Astrocyte (in vitro differentiated cells and primary cell): Measurements from ENCODE around the gene MCTP1. TPM values are rescaled to one million over a fixed set of nuclear protein-coding genes. Genes with fewer than 3 reads are reported as not detected.

ENCODE experiments used
- DNase-seq: peaks from one replicate; pipeline ENCODE4 v3.0.0-alpha.2; 2010; ENCODE audit warnings: low read depth
- FAIRE-seq: peaks from 2 replicates; lab custom pipeline; 2011; peaks lifted over from hg19 to GRCh38; lab: Jason Lieb, UNC
- H2AFZ ChIP-seq: 2 replicates; pipeline ENCODE4 v1.6.0; 2012; ENCODE audit warnings: low read depth, low read length, inconsistent platforms
- H3K27ac ChIP-seq: 2 replicates; pipeline ENCODE4 v1.5.1; 2011; ENCODE audit warnings: low read depth, low read length, inconsistent platforms
- H3K27me3 ChIP-seq: 2 replicates; pipeline ENCODE4 v1.6.0; 2011; ENCODE audit warnings: low read length, inconsistent platforms; ENCODE audit not compliant: insufficient read depth
- H3K36me3 ChIP-seq: 2 replicates; pipeline ENCODE4 v1.5.1; 2011; ENCODE audit warnings: low read length, inconsistent platforms; ENCODE audit not compliant: insufficient read depth
- H3K4me1 ChIP-seq: 2 replicates; pipeline ENCODE4 v1.5.1; 2011; ENCODE audit warnings: low read length, inconsistent platforms; ENCODE audit not compliant: insufficient read depth
- H3K4me2 ChIP-seq: 2 replicates; pipeline ENCODE4 v1.6.0; 2012; ENCODE audit warnings: low read length, inconsistent platforms
- H3K4me3 ChIP-seq: 2 replicates; pipeline ENCODE4 v1.5.1; 2011; ENCODE audit warnings: low read depth, mild to moderate bottlenecking, low read length, inconsistent platforms; ENCODE audit not compliant: insufficient read depth
- H3K79me2 ChIP-seq: 2 replicates; pipeline ENCODE4 v1.6.0; 2012; ENCODE audit warnings: mild to moderate bottlenecking, low read length, inconsistent platforms; ENCODE audit not compliant: insufficient read depth
- H3K9ac ChIP-seq: 2 replicates; pipeline ENCODE4 v1.6.0; 2012; ENCODE audit warnings: mild to moderate bottlenecking, low read length, inconsistent platforms
- H3K9me3 ChIP-seq: 2 replicates; pipeline ENCODE4 v1.5.1; 2012; ENCODE audit warnings: low read depth, mild to moderate bottlenecking, low read length, inconsistent platforms; ENCODE audit not compliant: insufficient read depth
- H4K20me1 ChIP-seq: 2 replicates; pipeline ENCODE4 v1.6.0; 2012; ENCODE audit warnings: low read length, inconsistent platforms; ENCODE audit not compliant: insufficient read depth
- H3K27ac Mint-ChIP-seq: one replicate; pipeline ENCODE4 v1.8.0; 2021; ENCODE audit warnings: mild to moderate bottlenecking, mixed read lengths; ENCODE audit not compliant: unreplicated experiment
- H3K27me3 Mint-ChIP-seq: one replicate; pipeline ENCODE4 v1.8.0; 2021; ENCODE audit warnings: low read depth, mixed read lengths; ENCODE audit not compliant: unreplicated experiment
- H3K36me3 Mint-ChIP-seq: one replicate; pipeline ENCODE4 v1.8.0; 2021; ENCODE audit warnings: low read depth, mixed read lengths; ENCODE audit not compliant: unreplicated experiment
- H3K4me1 Mint-ChIP-seq: one replicate; pipeline ENCODE4 v1.8.0; 2021; ENCODE audit warnings: low read depth, mixed read lengths; ENCODE audit not compliant: unreplicated experiment
- H3K4me3 Mint-ChIP-seq: one replicate; pipeline ENCODE4 v1.8.0; 2021; ENCODE audit warnings: mild to moderate bottlenecking, moderate library complexity, mixed read lengths; ENCODE audit not compliant: unreplicated experiment
- H3K9me3 Mint-ChIP-seq: one replicate; pipeline ENCODE4 v1.8.0; 2021; ENCODE audit warnings: mild to moderate bottlenecking, mixed read lengths; ENCODE audit not compliant: unreplicated experiment
- EZH2 ChIP-seq: IDR thresholded peaks from 2 replicates; pipeline ENCODE4 v1.6.1; 2012; ENCODE audit warnings: mild to moderate bottlenecking, low read length, inconsistent platforms; ENCODE audit not compliant: insufficient read depth
- total RNA-seq: library from RNA; stranded (reverse); gene quantifications from 2 replicates; pipeline ENCODE4 v1.2.1, GENCODE V29; 2021
- TF ChIP-seq, protein P1 (sequence below): IDR thresholded peaks from 2 replicates; pipeline ENCODE4 v1.5.1; 2011; ENCODE audit warnings: low read depth, mild to moderate bottlenecking, inconsistent platforms, low read length, moderate library complexity; ENCODE audit not compliant: insufficient read depth

MCTP1 gene
- total RNA-seq, 1 donor from 2014 or later: 40.6 TPM

DNA sequence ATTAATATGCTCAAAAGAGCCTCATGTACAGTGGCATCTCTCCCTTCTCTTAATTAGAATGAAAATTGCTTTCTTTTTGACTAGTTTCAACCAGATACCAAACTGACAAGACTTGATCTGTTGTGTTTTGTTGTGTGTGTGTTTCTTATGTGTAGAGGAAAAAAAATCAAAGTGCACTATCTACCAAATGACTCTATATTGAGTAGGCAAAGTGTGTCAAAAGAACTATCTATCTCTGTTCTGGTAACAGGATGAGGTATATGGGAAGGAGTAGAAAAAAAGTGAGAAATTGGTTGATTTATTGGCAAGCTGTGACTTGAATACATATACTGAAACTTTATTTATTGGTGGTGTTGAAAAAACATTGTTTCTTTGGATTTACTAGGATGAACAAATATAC is 476.4 kb downstream of the MCTP1 start:
- no peak overlapping the region for H3K9ac ChIP-seq
- TF ChIP-seq, protein P1, sequence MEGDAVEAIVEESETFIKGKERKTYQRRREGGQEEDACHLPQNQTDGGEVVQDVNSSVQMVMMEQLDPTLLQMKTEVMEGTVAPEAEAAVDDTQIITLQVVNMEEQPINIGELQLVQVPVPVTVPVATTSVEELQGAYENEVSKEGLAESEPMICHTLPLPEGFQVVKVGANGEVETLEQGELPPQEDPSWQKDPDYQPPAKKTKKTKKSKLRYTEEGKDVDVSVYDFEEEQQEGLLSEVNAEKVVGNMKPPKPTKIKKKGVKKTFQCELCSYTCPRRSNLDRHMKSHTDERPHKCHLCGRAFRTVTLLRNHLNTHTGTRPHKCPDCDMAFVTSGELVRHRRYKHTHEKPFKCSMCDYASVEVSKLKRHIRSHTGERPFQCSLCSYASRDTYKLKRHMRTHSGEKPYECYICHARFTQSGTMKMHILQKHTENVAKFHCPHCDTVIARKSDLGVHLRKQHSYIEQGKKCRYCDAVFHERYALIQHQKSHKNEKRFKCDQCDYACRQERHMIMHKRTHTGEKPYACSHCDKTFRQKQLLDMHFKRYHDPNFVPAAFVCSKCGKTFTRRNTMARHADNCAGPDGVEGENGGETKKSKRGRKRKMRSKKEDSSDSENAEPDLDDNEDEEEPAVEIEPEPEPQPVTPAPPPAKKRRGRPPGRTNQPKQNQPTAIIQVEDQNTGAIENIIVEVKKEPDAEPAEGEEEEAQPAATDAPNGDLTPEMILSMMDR: no peak
- no peak for TF ChIP-seq EZH2
- H3K27me3 Mint-ChIP-seq: no peaks in the 10 kb centered on the region
- H3K36me3 ChIP-seq: no peaks in the 10 kb centered on the region
- H3K4me1 ChIP-seq: no peaks in the 10 kb centered on the region
- H3K27me3 ChIP-seq: no peaks in the 10 kb centered on the region
- no peaks in the 10 kb centered on the region for H3K9me3 Mint-ChIP-seq
- H2AFZ ChIP-seq: no peak overlapping the region
- FAIRE-seq: no peak
- H3K36me3 Mint-ChIP-seq: no peaks in the 10 kb centered on the region
- no peak overlapping the region for H3K4me3 Mint-ChIP-seq
- H3K79me2 ChIP-seq: no peaks in the 10 kb centered on the region
- no peak overlapping the region for H3K4me2 ChIP-seq
- H3K27ac Mint-ChIP-seq: no peak overlapping the region
- no peaks in the 10 kb centered on the region for H3K4me1 Mint-ChIP-seq
- no peak overlapping the region for H3K4me3 ChIP-seq
- no peak overlapping the region for H3K27ac ChIP-seq
- H4K20me1 ChIP-seq: no peaks in the 10 kb centered on the region
- no peaks in the 10 kb centered on the region for H3K9me3 ChIP-seq
- DNase-seq: no peak

- no peak overlapping the region for H3K9ac ChIP-seq
- H3K9me3 Mint-ChIP-seq: no peaks in the 10 kb centered on the region
- no peak overlapping the region for H3K27ac ChIP-seq
- H3K27ac Mint-ChIP-seq: no peak overlapping the region
- no peak overlapping the region for H3K4me3 Mint-ChIP-seq
- DNase-seq (no peak), FAIRE-seq (no peak)
- H4K20me1 ChIP-seq: no peaks in the 10 kb centered on the region
- no peak overlapping the region for H2AFZ ChIP-seq
- no peak overlapping the region for H3K4me3 ChIP-seq
- no peaks in the 10 kb centered on the region for H3K4me1 Mint-ChIP-seq
- no peak overlapping the region for H3K4me2 ChIP-seq
- no peaks in the 10 kb centered on the region for H3K27me3 Mint-ChIP-seq
- H3K9me3 ChIP-seq: no peaks in the 10 kb centered on the region
- H3K27me3 ChIP-seq: no peaks in the 10 kb centered on the region
- no peaks in the 10 kb centered on the region for H3K36me3 ChIP-seq
- no peak for TF ChIP-seq EZH2
- TF ChIP-seq, protein P1: no peak
- no peaks in the 10 kb centered on the region for H3K36me3 Mint-ChIP-seq
- H3K79me2 ChIP-seq: no peaks in the 10 kb centered on the region
- H3K4me1 ChIP-seq: no peaks in the 10 kb centered on the region
Measured at GRCh38 chr5:94807985-94808384, 476.9 kb downstream of the MCTP1 start.

GRCh38 chr5:94802450-94802849 is 482.4 kb downstream of the MCTP1 start:
- H3K27ac ChIP-seq: no peak overlapping the region
- no peak for DNase-seq
- FAIRE-seq: no peak
- H3K4me2 ChIP-seq: no peak overlapping the region
- H3K4me3 ChIP-seq: no peak overlapping the region
- no peaks in the 10 kb centered on the region for H3K27me3 Mint-ChIP-seq
- H3K9me3 Mint-ChIP-seq: no peaks in the 10 kb centered on the region
- no peak overlapping the region for H3K27ac Mint-ChIP-seq
- H3K27me3 ChIP-seq: no peaks in the 10 kb centered on the region
- H3K9me3 ChIP-seq: no peaks in the 10 kb centered on the region
- peaks cover 3% of the 10 kb centered on the region for H3K4me1 Mint-ChIP-seq
- no peak overlapping the region for H3K9ac ChIP-seq
- no peak for TF ChIP-seq EZH2
- TF ChIP-seq, protein P1: no peak
- H3K79me2 ChIP-seq: no peaks in the 10 kb centered on the region
- no peak overlapping the region for H2AFZ ChIP-seq
- no peaks in the 10 kb centered on the region for H3K4me1 ChIP-seq
- no peak overlapping the region for H3K4me3 Mint-ChIP-seq
- H4K20me1 ChIP-seq: no peaks in the 10 kb centered on the region
- no peaks in the 10 kb centered on the region for H3K36me3 ChIP-seq
- H3K36me3 Mint-ChIP-seq: peaks cover 2% of the 10 kb centered on the region
